Neural crest cell (in vitro differentiated cells): Measurements from ENCODE around the gene B4GALT5. TPM values are rescaled to one million over a fixed set of nuclear protein-coding genes. Genes with fewer than 3 reads are reported as not detected.

Experiments used
- DNase-seq: peaks from one replicate; pipeline ENCODE4 v3.0.0; 2021; ENCODE audit warnings: low read depth, mixed read lengths, low spot score
- H3K27ac Mint-ChIP-seq: one replicate; pipeline ENCODE4 v1.8.0; 2021; ENCODE audit warnings: mild to moderate bottlenecking, mixed read lengths; ENCODE audit not compliant: unreplicated experiment
- H3K27me3 Mint-ChIP-seq: 2 replicates; pipeline ENCODE4 v1.8.0; 2021; ENCODE audit warnings: low read depth, mild to moderate bottlenecking, mixed read lengths
- H3K36me3 Mint-ChIP-seq: 2 replicates; pipeline ENCODE4 v1.8.0; 2021; ENCODE audit warnings: low read depth, mild to moderate bottlenecking, mixed read lengths
- H3K4me1 Mint-ChIP-seq: 2 replicates; pipeline ENCODE4 v1.8.0; 2021; ENCODE audit warnings: mixed read lengths
- H3K4me3 Mint-ChIP-seq: one replicate; pipeline ENCODE4 v1.8.0; 2021; ENCODE audit warnings: mild to moderate bottlenecking, mixed read lengths
- H3K9me3 Mint-ChIP-seq: 2 replicates; pipeline ENCODE4 v1.8.0; 2021; ENCODE audit warnings: mixed read lengths
- total RNA-seq: library from RNA; stranded (reverse); gene quantifications from 2 replicates; pipeline ENCODE4 v1.2.1, GENCODE V29; 2021
- TF ChIP-seq, protein P1 (sequence below): fragments of 200-600 bp; sonication (generic); conservative IDR thresholded peaks from 2 replicates; pipeline ENCODE4 v1.5.0; 2021; ENCODE audit warnings: antibody characterized with exemption, mild to moderate bottlenecking

B4GALT5 gene
- total RNA-seq, 1 donor from 2014 or later, result 49.0 TPM

- TF ChIP-seq, protein P1, sequence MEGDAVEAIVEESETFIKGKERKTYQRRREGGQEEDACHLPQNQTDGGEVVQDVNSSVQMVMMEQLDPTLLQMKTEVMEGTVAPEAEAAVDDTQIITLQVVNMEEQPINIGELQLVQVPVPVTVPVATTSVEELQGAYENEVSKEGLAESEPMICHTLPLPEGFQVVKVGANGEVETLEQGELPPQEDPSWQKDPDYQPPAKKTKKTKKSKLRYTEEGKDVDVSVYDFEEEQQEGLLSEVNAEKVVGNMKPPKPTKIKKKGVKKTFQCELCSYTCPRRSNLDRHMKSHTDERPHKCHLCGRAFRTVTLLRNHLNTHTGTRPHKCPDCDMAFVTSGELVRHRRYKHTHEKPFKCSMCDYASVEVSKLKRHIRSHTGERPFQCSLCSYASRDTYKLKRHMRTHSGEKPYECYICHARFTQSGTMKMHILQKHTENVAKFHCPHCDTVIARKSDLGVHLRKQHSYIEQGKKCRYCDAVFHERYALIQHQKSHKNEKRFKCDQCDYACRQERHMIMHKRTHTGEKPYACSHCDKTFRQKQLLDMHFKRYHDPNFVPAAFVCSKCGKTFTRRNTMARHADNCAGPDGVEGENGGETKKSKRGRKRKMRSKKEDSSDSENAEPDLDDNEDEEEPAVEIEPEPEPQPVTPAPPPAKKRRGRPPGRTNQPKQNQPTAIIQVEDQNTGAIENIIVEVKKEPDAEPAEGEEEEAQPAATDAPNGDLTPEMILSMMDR, result no peak
- H3K4me1 Mint-ChIP-seq, result peaks cover under 1% of the 10 kb centered on the region
- H3K27me3 Mint-ChIP-seq, result no peaks in the 10 kb centered on the region
- no peak overlapping the region for H3K4me3 Mint-ChIP-seq
- H3K9me3 Mint-ChIP-seq, result no peaks in the 10 kb centered on the region
- peaks cover 16% of the 10 kb centered on the region for H3K36me3 Mint-ChIP-seq
- no peak overlapping the region for H3K27ac Mint-ChIP-seq
- no peak for DNase-seq
Measured at GRCh38 chr20:49656304-49656703, 57.4 kb downstream of the B4GALT5 start.

GRCh38 chr20:49653925-49654434 lies 59.7 kb downstream of the B4GALT5 start:
- no peak overlapping the region for H3K4me3 Mint-ChIP-seq
- H3K27ac Mint-ChIP-seq, result no peak overlapping the region
- H3K36me3 Mint-ChIP-seq, result peaks cover 19% of the 10 kb centered on the region
- no peaks in the 10 kb centered on the region for H3K4me1 Mint-ChIP-seq
- no peak for DNase-seq
- no peaks in the 10 kb centered on the region for H3K27me3 Mint-ChIP-seq
- TF ChIP-seq, protein P1, result no peak
- no peaks in the 10 kb centered on the region for H3K9me3 Mint-ChIP-seq

- H3K9me3 Mint-ChIP-seq, result no peaks in the 10 kb centered on the region
- DNase-seq, result no peak
- no peaks in the 10 kb centered on the region for H3K4me1 Mint-ChIP-seq
- TF ChIP-seq, protein P1, result no peak
- no peak overlapping the region for H3K4me3 Mint-ChIP-seq
- no peaks in the 10 kb centered on the region for H3K27me3 Mint-ChIP-seq
- H3K27ac Mint-ChIP-seq, result no peak overlapping the region
- peaks cover 19% of the 10 kb centered on the region for H3K36me3 Mint-ChIP-seq
Measured at GRCh38 chr20:49649672-49650071, 64.0 kb downstream of the B4GALT5 start.

DNA sequence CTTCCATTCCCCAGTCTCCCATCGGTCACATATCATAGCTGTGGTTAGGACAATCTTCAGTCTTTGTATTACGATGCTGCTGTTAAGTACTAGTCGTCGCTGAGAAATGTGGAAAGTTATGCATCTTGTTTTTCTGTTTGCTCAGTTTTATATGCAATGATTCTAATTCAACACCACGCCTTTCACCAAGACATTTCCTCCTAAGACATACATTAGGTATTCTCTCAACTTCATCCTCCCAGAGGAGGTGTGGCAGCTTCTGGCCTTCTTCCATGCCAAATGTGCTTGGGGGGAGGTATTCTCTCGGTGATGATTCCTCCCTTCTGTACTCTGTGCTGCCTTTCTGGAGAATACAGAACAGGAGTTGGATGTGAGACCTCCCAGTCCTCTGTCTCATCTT lies 66.1 kb downstream of the B4GALT5 start:
- Mint-ChIP-seq H3K4me1 (peaks cover 5% of the 10 kb centered on the region), H3K27me3 (no peaks in the 10 kb centered on the region), H3K4me3 (no peak overlapping the region), H3K36me3 (peaks cover 8% of the 10 kb centered on the region), H3K27ac (no peak overlapping the region), H3K9me3 (no peaks in the 10 kb centered on the region)
- TF ChIP-seq, protein P1, result no peak
- DNase-seq, result no peak

GRCh38 chr20:49646528-49646927 lies 67.2 kb downstream of the B4GALT5 start:
- Mint-ChIP-seq H3K27me3 (no peaks in the 10 kb centered on the region), H3K9me3 (no peaks in the 10 kb centered on the region), H3K4me1 (peaks cover 15% of the 10 kb centered on the region), H3K27ac (no peak overlapping the region), H3K36me3 (peaks cover 13% of the 10 kb centered on the region), H3K4me3 (no peak overlapping the region)
- TF ChIP-seq, protein P1, result no peak
- DNase-seq, result no peak
